Gastroesophageal sphincter (tissue), 4 donors: ENCODE measurements around the gene ASTL. TPM values are rescaled to one million over a fixed set of nuclear protein-coding genes. Genes with fewer than 3 reads are reported as not detected.
A peak's percentile ranks its signal among the peaks of the same experiment; 100 is the strongest.

ENCODE experiments used
- ATAC-seq: fragments of 150-250 bp; one replicate; pipeline ENCODE4 v1.9.1; 2016; ENCODE audit warnings: mild to moderate bottlenecking, moderate library complexity
- H3K27ac ChIP-seq, 4 donors: fragments of 200-600 bp; sonication (generic) in 3 of 4; 1 replicate in 3 of 4; 2 replicates in 1 of 4; pipeline ENCODE4 v1.5.1; 2016 to 2019
- H3K27me3 ChIP-seq: fragments of 200-600 bp; sonication (generic); one replicate; pipeline ENCODE4 v1.5.1; 2019
- H3K36me3 ChIP-seq, 2 donors: fragments of 200-600 bp; sonication (generic); one replicate each; pipeline ENCODE4 v1.5.1; 2019; ENCODE audit warnings: control low read depth in 1 of 2
- H3K4me1 ChIP-seq, 3 donors: fragments of 200-600 bp; sonication (generic); 1 replicate in 2 of 3; 2 replicates in 1 of 3; pipeline ENCODE4 v1.5.1; 2016 to 2019; ENCODE audit warnings: control low read depth in 2 of 3
- H3K4me3 ChIP-seq, 2 donors: fragments of 200-600 bp; sonication (generic); one replicate each; pipeline ENCODE4 v1.5.1; 2019; ENCODE audit warnings: mild to moderate bottlenecking in 1 of 2, moderate library complexity in 1 of 2
- H3K9me3 ChIP-seq, 3 donors: fragments of 200-600 bp; sonication (generic); one replicate each; pipeline ENCODE4 v1.5.1; 2017 to 2019; ENCODE audit warnings: control low read depth in 2 of 3
- EP300 ChIP-seq: sonication (generic); formaldehyde crosslinking; IDR thresholded peaks from one replicate; pipeline ENCODE4 v1.6.1; 2017; ENCODE audit warnings: antibody characterized with exemption, mild to moderate bottlenecking
- POLR2A ChIP-seq, 2 donors: fragments of 450-650 bp; IDR thresholded peaks; one replicate each; pipeline ENCODE4 v1.6.1; 2017; ENCODE audit warnings: antibody characterized with exemption in 2 of 2, mild to moderate bottlenecking in 2 of 2, moderate library complexity in 1 of 2
- POLR2AphosphoS5 ChIP-seq: sonication (generic); formaldehyde crosslinking; IDR thresholded peaks from one replicate; pipeline ENCODE4 v1.6.1; 2017; ENCODE audit warnings: antibody characterized with exemption
- WGBS, 2 donors: methylation state at CpG; one replicate each; pipeline ENCODE4 v1.1.5; 2018; ENCODE audit warnings: low coverage in 1 of 2; 5-methylcytosine and 5-hydroxymethylcytosine counted together
- total RNA-seq, 4 donors: library from RNA; depleted of rRNA; stranded (reverse); fragments of >200 nt; gene quantifications; one replicate each; pipeline ENCODE4 v1.1.0, GENCODE V29; 2016
- TF ChIP-seq, protein P1 (sequence below), 4 experiments: fragments of 200-600 bp in 2 of 4; fragments of 450-650 bp in 2 of 4; sonication (generic) in 1 of 4; IDR thresholded peaks; one replicate each; pipeline ENCODE4 v1.5.1; 2017 to 2019; ENCODE audit warnings: antibody characterized with exemption in 4 of 4, mild to moderate bottlenecking in 2 of 4, moderate library complexity in 2 of 4

ASTL gene
- total RNA-seq = not detected

DNA sequence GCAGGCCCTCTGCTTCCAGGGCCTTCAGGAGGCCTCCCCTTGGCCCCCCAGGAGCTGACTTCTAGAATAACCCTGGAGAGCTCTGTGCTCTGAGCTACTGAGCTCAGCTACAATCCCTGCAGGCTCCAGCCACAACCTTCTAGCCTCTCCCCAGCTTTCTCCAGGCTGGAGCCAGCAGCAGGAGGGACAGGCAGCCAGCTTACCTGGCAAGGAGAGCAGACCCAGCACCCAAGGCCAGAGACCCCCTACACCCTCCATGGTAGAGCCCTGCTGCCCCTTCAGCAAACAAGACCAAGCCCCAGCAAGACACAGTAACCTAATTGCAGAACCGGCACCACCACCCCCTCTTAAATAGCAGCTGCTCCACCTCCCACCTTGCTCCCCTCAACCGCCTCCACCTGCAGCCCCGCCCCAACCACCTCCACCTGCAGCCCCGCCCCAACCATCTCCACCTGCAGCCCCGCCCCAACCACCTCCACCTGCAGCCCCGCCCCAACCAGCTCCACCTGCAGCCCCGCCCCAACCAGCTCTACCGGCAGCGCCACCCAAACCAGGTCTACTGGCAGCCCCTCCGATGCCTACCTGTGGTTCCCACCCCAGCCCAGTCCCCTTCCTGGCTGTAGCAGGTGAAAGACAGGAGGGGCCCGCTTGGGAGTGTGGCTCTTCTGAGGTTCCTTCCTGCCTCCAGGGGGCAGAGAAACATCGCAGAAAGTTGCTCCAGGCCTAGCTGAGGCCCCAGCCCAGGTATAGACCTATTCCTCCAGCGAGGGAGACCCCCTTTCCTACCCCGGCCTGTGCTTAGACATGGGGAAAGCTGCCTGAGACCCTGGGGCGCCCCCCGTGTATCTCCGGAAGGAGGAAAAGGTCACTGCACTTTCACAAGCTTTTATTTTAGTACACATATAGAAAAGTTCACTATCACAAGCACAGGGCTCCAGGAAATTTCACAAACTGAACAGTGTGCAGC, at the start of gene ASTL:
ASTL (minus strand) TSS at position 324 of the 967 bp plus-strand sequence; CDS start at position 258, 66 bp downstream.
- WGBS, 2 donors = 0 to 25% methylated on average over 3 to 5 of the region's 17 CpGs
- ATAC-seq = no peak
- Histone ChIP-seq H3K27me3 (peaks cover 38% of the 10 kb centered on the region), H3K9me3 (no peaks in the 10 kb centered on the region), H3K36me3 (no peaks in the 10 kb centered on the region), H3K27ac (no peak within 1 kb of the TSS), H3K4me1 (no peaks in the 10 kb centered on the region), H3K4me3 (no peak within 1 kb of the TSS)
- TF ChIP-seq, protein P1, sequence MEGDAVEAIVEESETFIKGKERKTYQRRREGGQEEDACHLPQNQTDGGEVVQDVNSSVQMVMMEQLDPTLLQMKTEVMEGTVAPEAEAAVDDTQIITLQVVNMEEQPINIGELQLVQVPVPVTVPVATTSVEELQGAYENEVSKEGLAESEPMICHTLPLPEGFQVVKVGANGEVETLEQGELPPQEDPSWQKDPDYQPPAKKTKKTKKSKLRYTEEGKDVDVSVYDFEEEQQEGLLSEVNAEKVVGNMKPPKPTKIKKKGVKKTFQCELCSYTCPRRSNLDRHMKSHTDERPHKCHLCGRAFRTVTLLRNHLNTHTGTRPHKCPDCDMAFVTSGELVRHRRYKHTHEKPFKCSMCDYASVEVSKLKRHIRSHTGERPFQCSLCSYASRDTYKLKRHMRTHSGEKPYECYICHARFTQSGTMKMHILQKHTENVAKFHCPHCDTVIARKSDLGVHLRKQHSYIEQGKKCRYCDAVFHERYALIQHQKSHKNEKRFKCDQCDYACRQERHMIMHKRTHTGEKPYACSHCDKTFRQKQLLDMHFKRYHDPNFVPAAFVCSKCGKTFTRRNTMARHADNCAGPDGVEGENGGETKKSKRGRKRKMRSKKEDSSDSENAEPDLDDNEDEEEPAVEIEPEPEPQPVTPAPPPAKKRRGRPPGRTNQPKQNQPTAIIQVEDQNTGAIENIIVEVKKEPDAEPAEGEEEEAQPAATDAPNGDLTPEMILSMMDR (IDR thresholded peaks at IDR 0.05) = peak in 3 of 4 experiments; percentile 25 to 58 (median 53)
- no peak for TF ChIP-seq EP300

DNA sequence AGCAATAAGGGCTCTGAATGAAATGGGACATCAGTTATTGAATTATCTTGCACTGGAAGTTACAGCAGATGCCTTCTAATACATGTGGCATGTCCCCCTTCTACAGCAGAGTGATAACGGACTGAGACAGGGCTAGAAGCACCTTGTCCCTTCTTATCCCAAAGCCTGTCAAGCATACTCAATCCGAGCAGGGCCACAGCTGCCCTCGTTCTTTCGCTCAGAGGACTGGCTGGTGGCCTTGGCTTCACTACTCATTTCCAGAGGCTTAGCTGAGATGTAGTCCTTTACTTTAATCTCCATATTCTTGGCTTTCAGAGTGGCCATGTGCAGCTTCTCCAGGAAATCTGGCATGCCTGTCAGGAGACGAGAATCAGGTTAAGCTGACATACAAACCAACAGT, 48.3 kb upstream of the ASTL start:
- Histone ChIP-seq H3K27ac (no peak overlapping the region), H3K27me3 (no peaks in the 10 kb centered on the region), H3K4me3 (no peak overlapping the region), H3K4me1 (no peaks in the 10 kb centered on the region), H3K9me3 (no peaks in the 10 kb centered on the region), H3K36me3 (peaks cover 0 to 83% of the 10 kb centered on the region in 2 donors)
- ATAC-seq = no peak
- no peak for TF ChIP-seq POLR2AphosphoS5
- TF ChIP-seq, protein P1 (IDR thresholded peaks at IDR 0.05) = no peak
- no peak for TF ChIP-seq POLR2A (IDR thresholded peaks at IDR 0.05)
- TF ChIP-seq EP300 = no peak
- WGBS, 2 donors = 20 to 39% methylated on average over 1 to 4 of the region's 5 CpGs

DNA sequence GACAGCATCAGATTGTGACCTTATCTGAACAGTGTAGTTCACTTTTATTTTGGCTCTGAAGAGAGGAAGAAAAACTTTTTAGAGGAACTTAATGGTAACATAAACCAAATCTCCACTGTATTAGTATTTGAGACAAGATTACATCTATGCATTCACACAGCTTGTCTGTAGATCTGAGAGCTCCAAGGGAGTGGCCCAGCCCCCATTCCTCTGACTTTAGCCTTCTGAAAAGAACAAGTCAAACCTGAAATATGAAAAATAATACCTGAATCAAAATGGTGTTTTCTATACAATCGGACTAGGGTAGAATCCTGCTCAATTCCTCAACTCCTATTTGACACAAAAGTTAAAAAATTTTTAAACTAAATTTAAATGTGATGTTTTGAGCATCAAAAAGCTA, 47.2 kb upstream of the ASTL start:
- Histone ChIP-seq H3K9me3 (no peaks in the 10 kb centered on the region), H3K4me1 (no peaks in the 10 kb centered on the region), H3K27ac (no peak overlapping the region), H3K4me3 (no peak overlapping the region), H3K36me3 (peaks cover 0 to 73% of the 10 kb centered on the region in 2 donors), H3K27me3 (no peaks in the 10 kb centered on the region)
- no peak for TF ChIP-seq POLR2A (IDR thresholded peaks at IDR 0.05)
- WGBS, 2 donors = 83 to 100% methylated on average over 1 of the region's 1 CpG
- no peak for ATAC-seq

DNA sequence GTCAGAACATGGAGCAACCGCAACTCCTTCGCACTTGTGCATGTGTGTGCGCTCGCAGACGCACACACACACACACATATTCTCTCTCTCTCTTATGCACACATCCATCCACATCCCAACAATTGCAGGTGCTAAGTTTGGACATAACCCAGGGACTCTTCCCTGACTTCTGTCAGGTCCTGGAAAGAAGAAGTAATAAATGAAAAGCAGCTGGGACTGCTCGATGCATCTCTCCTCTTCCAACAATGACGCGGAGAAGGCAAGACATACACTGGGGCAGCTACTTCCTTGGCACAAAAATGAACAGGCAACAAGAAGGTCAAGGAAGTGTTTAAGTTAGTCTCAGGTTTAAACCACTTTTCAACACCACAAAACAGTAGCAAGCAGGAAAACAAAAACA, 46.7 kb upstream of the ASTL start:
- Histone ChIP-seq H3K27ac (no peak overlapping the region), H3K9me3 (no peaks in the 10 kb centered on the region), H3K4me3 (no peak overlapping the region), H3K36me3 (peaks cover 0 to 67% of the 10 kb centered on the region in 2 donors), H3K4me1 (no peaks in the 10 kb centered on the region), H3K27me3 (no peaks in the 10 kb centered on the region)
- 10 to 73% methylated on average over 2 to 8 of the region's 8 CpGs for WGBS, 2 donors
- no peak for TF ChIP-seq POLR2A (IDR thresholded peaks at IDR 0.05)
- TF ChIP-seq, protein P1 (IDR thresholded peaks at IDR 0.05) = no peak
- no peak for TF ChIP-seq POLR2AphosphoS5
- TF ChIP-seq EP300 = no peak
- ATAC-seq = no peak

DNA sequence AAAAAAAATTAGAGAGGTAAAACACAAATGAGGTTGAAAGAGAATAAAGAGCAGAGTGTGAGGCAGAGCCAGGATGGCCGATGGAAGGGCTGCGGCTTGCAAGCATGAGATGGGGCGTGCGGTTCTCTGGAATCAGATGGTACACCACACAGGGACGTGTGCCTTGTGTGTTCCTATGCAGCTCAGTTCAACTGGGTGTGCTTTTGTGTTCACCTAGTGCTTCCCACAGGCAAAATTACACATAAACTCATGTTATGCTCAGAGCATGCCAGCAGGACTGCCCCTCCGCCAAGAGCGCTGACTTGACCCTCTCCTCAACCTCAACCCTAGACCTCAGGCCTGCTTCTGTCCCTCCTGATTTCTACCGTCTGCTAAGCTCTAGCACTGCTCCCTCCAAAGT, 45.9 kb upstream of the ASTL start:
- H3K9me3 ChIP-seq = no peaks in the 10 kb centered on the region
- H3K27ac ChIP-seq = no peak overlapping the region
- TF ChIP-seq POLR2A (IDR thresholded peaks at IDR 0.05) = no peak
- TF ChIP-seq POLR2AphosphoS5 = no peak
- TF ChIP-seq, protein P1 (IDR thresholded peaks at IDR 0.05) = no peak
- TF ChIP-seq EP300 = no peak
- peaks cover 0 to 59% of the 10 kb centered on the region in 2 donors for H3K36me3 ChIP-seq
- H3K4me3 ChIP-seq = no peak overlapping the region
- no peaks in the 10 kb centered on the region for H3K27me3 ChIP-seq
- 70 to 76% methylated on average over 5 to 6 of the region's 8 CpGs for WGBS, 2 donors
- ATAC-seq = no peak
- H3K4me1 ChIP-seq = no peaks in the 10 kb centered on the region
